ENCODE data around the gene FICD.

FICD gene

DNA sequence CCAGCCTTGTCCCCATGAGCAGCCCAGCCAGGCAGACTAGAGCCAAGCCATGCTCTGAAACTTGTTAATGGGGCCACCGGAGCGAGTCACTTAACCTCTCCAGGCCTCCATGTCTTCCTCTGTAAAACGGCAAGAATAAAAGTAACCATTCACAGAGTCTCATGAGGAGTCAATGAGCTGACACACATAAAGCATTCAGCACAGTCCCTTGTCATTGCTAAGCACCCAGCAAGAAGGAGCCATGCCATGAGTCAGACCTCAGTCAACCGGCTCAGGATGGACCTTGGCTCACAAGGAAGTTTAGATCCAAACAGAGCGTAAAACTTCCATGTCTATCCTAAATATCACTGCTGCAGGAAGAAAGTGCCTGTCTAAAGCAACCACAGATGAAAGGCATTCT, 10.6 kb downstream of the FICD start:
- Histone ChIP-seq H3K27ac (no peak overlapping the region), H3K27me3 (ENCODE audit: insufficient read depth, low read depth) (no peaks in the 10 kb centered on the region), H3K36me3 (ENCODE audit: insufficient read depth) (no peaks in the 10 kb centered on the region; the same call in 1 of the 2 replicates), H2AFZ (ENCODE audit: low read depth) (no peak overlapping the region), H4K20me1 (ENCODE audit: insufficient read depth) (no peaks in the 10 kb centered on the region), H3K79me2 (ENCODE audit: insufficient read depth, low read depth) (no peaks in the 10 kb centered on the region), H3K4me1 (ENCODE audit: low read depth, poor library complexity, severe bottlenecking) (peaks cover 32% of the 10 kb centered on the region), H3K4me2 (no peak overlapping the region; the same call in 1 of the 2 replicates), H3K4me3 (IDR thresholded peaks at IDR 0.05; ENCODE audit: insufficient read depth, low read depth, low read length) (no peak overlapping the region), H3K9ac (no peak overlapping the region)
- TF ChIP-seq, protein P1, sequence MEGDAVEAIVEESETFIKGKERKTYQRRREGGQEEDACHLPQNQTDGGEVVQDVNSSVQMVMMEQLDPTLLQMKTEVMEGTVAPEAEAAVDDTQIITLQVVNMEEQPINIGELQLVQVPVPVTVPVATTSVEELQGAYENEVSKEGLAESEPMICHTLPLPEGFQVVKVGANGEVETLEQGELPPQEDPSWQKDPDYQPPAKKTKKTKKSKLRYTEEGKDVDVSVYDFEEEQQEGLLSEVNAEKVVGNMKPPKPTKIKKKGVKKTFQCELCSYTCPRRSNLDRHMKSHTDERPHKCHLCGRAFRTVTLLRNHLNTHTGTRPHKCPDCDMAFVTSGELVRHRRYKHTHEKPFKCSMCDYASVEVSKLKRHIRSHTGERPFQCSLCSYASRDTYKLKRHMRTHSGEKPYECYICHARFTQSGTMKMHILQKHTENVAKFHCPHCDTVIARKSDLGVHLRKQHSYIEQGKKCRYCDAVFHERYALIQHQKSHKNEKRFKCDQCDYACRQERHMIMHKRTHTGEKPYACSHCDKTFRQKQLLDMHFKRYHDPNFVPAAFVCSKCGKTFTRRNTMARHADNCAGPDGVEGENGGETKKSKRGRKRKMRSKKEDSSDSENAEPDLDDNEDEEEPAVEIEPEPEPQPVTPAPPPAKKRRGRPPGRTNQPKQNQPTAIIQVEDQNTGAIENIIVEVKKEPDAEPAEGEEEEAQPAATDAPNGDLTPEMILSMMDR (conservative IDR thresholded peaks at IDR 0.05; ENCODE audit: low read depth, low read length): no peak

DNA sequence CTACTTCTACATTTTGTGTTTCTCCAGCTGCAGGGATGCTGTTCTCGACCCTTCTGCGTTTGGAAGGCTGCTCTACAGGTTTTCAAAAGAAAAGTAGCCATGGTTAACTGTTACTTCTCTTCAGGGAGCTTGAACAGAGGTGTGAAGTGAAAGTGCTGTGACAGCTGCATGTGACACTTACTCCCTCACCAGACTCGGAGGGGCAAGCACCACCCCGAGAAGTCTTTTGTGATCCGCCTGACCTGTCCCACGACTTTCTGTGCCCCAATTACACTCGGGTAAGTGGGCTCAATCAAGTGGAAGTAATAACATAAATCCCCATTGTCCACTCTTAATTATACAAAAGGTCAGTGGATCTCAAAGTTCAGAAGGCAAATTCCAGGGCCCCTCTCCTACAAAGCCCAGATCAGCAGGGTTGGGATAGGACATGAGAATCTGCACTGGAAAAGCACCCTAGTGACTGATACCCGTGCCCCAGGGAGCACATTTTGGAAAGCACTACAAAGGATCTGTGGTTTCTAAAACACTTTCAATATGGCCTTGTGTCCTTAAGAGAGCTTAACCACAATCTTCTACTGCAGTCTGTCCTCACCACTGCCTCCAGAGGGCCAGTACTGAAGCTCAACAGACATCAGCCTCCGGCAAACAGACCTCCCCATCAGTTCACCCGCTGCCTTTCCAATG, 11.5 kb downstream of the FICD start:
- H4K20me1 ChIP-seq (ENCODE audit: insufficient read depth): no peaks in the 10 kb centered on the region
- H3K79me2 ChIP-seq (ENCODE audit: insufficient read depth, low read depth): no peaks in the 10 kb centered on the region
- no peak overlapping the region for H3K9ac ChIP-seq
- no peak overlapping the region for H2AFZ ChIP-seq (ENCODE audit: low read depth)
- peaks cover 32% of the 10 kb centered on the region for H3K4me1 ChIP-seq (ENCODE audit: low read depth, poor library complexity, severe bottlenecking)
- no peaks in the 10 kb centered on the region for H3K27me3 ChIP-seq (ENCODE audit: insufficient read depth, low read depth)
- H3K27ac ChIP-seq: no peak overlapping the region; the same call in 1 of the 2 replicates
- no peak overlapping the region for H3K4me3 ChIP-seq (IDR thresholded peaks at IDR 0.05; ENCODE audit: insufficient read depth, low read depth, low read length)
- TF ChIP-seq, protein P1 (conservative IDR thresholded peaks at IDR 0.05; ENCODE audit: low read depth, low read length): 0 out of 2 replicates have a peak, but pooled peaks have one; percentile 26
- no peaks in the 10 kb centered on the region; the same call in 1 of the 2 replicates for H3K36me3 ChIP-seq (ENCODE audit: insufficient read depth)
- H3K4me2 ChIP-seq: no peak overlapping the region; the same call in 1 of the 2 replicates

DNA sequence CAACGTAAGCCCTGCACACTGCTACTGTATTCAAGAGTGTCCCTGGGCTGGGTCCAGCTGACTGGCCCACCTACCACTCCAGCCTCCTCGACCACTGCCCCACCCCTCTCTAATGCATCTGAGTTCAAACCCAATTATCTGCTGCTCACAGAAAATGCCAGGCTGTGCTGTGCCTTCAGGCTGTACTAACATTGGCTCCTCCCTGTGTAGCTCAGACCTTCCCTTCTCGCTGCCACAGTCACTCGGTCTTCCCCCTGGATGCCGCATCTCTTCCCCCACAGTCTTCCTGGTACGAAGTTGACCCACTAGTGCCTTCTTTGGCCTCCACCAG, 12.1 kb downstream of the FICD start:
- H3K4me1 ChIP-seq (ENCODE audit: low read depth, poor library complexity, severe bottlenecking): peaks cover 32% of the 10 kb centered on the region
- H3K27me3 ChIP-seq (ENCODE audit: insufficient read depth, low read depth): no peaks in the 10 kb centered on the region
- peak overlapping the region; percentile 36 for H3K4me2 ChIP-seq
- H3K36me3 ChIP-seq (ENCODE audit: insufficient read depth): no peaks in the 10 kb centered on the region; the same call in 1 of the 2 replicates
- H2AFZ ChIP-seq (ENCODE audit: low read depth): no peak overlapping the region
- TF ChIP-seq, protein P1 (conservative IDR thresholded peaks at IDR 0.05; ENCODE audit: low read depth, low read length): 0 out of 2 replicates have a peak, but pooled peaks have one; percentile 5
- no peak overlapping the region for H3K9ac ChIP-seq
- no peak overlapping the region for H3K4me3 ChIP-seq (IDR thresholded peaks at IDR 0.05; ENCODE audit: insufficient read depth, low read depth, low read length)
- H3K79me2 ChIP-seq (ENCODE audit: insufficient read depth, low read depth): no peaks in the 10 kb centered on the region
- H4K20me1 ChIP-seq (ENCODE audit: insufficient read depth): no peaks in the 10 kb centered on the region
- no peak overlapping the region; the same call in 1 of the 2 replicates for H3K27ac ChIP-seq

DNA sequence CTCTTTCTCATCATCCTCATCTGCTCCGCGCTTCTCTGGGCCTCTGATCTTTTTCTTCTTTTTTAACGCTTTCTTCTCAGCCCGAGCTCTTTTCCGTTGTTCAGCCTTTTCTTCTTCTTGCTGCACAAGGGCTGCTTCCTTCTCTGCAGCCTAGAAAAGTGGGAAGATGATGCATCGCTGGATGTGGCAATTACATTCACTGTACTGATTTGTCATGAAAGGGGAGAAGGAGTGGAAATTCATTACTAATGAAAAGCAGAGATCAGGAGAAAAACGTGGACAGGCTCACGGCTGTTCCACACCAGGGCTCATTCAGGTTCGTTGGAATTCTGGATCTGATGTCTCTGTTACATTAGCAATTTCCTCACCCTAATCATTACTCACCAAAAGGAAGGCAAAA, 15.1 kb downstream of the FICD start:
- Histone ChIP-seq H3K79me2 (ENCODE audit: insufficient read depth, low read depth) (no peaks in the 10 kb centered on the region), H2AFZ (ENCODE audit: low read depth) (no peak overlapping the region), H3K4me1 (ENCODE audit: low read depth, poor library complexity, severe bottlenecking) (peaks cover 32% of the 10 kb centered on the region), H3K4me2 (no peak overlapping the region), H3K27me3 (ENCODE audit: insufficient read depth, low read depth) (no peaks in the 10 kb centered on the region), H4K20me1 (ENCODE audit: insufficient read depth) (no peaks in the 10 kb centered on the region), H3K4me3 (IDR thresholded peaks at IDR 0.05; ENCODE audit: insufficient read depth, low read depth, low read length) (no peak overlapping the region), H3K27ac (no peak overlapping the region), H3K9ac (no peak overlapping the region), H3K36me3 (ENCODE audit: insufficient read depth) (no peaks in the 10 kb centered on the region; the same call in 1 of the 2 replicates)
- TF ChIP-seq, protein P1 (conservative IDR thresholded peaks at IDR 0.05; ENCODE audit: low read depth, low read length): no peak
